Lung (tissue), 12 donors: Measurements from ENCODE around the gene PTPRG. TPM values are rescaled to one million over a fixed set of nuclear protein-coding genes. Genes with fewer than 3 reads are reported as not detected.

Experiments used
- ATAC-seq: fragments of 200-7000 bp; cut with Tn5 transposase; one replicate; pipeline ENCODE4 v1.9.1; 2020; ENCODE audit warnings: moderate number of reproducible peaks; ENCODE audit not compliant: insufficient read depth, low FRiP score
- DNase-seq, 3 donors: peaks; one replicate each; pipeline ENCODE4 v3.0.0-alpha.2; 2013 to 2017
- H3K27ac ChIP-seq, 2 donors: one replicate each; pipeline ENCODE4 v1.5.1; 2013; ENCODE audit warnings: mild to moderate bottlenecking in 2 of 2, moderate library complexity in 2 of 2, control low read depth in 1 of 2, inconsistent platforms in 1 of 2, low read depth in 1 of 2, low read length in 1 of 2
- H3K27me3 ChIP-seq, 3 donors: one replicate each; pipeline ENCODE4 v1.5.1; 2013; ENCODE audit warnings: low read length in 2 of 3; ENCODE audit not compliant: control insufficient read depth in 3 of 3, insufficient read depth in 3 of 3
- H3K36me3 ChIP-seq, 4 donors: one replicate each; pipeline ENCODE4 v1.5.1; 2013; ENCODE audit warnings: low read length in 4 of 4, mild to moderate bottlenecking in 1 of 4, moderate library complexity in 1 of 4; ENCODE audit not compliant: control insufficient read depth in 4 of 4, insufficient read depth in 4 of 4
- H3K4me1 ChIP-seq, 5 donors: one replicate each; pipeline ENCODE4 v1.5.1; 2013; ENCODE audit warnings: low read length in 5 of 5, mild to moderate bottlenecking in 2 of 5, moderate library complexity in 1 of 5; ENCODE audit not compliant: control insufficient read depth in 5 of 5, insufficient read depth in 5 of 5
- H3K4me3 ChIP-seq: one replicate; pipeline ENCODE4 v1.5.1; 2013; ENCODE audit warnings: mild to moderate bottlenecking, control low read depth, moderate library complexity
- H3K9ac ChIP-seq, 2 donors: one replicate each; pipeline ENCODE4 v1.5.1; 2013; ENCODE audit warnings: low read length in 2 of 2, control low read depth in 1 of 2; ENCODE audit not compliant: insufficient read depth in 1 of 2
- H3K9me3 ChIP-seq, 4 donors: one replicate each; pipeline ENCODE4 v1.5.1; 2013; ENCODE audit warnings: low read length in 3 of 4, mild to moderate bottlenecking in 1 of 4, moderate library complexity in 1 of 4; ENCODE audit not compliant: control insufficient read depth in 4 of 4, insufficient read depth in 3 of 4
- WGBS, 2 donors: extraction: QIAGEN DNeasy Blood & Tissue Kit; methylation state at CpG; one replicate each; pipeline ENCODE4 v1.1.7; 2013; 5-methylcytosine and 5-hydroxymethylcytosine counted together
- polyA plus RNA-seq, 2 donors: library from polyadenylated mRNA; stranded (reverse); fragments of 200-250 nt; gene quantifications; one replicate each; pipeline ENCODE4 v1.2.1, GENCODE V29; 2013
- total RNA-seq, 2 donors: library from RNA; depleted of rRNA in 1 of 2; stranded (reverse); fragments of >200 nt in 1 of 2; gene quantifications; one replicate each; pipeline ENCODE4 v1.2.1, GENCODE V29; 2014 to 2021
- TF ChIP-seq, protein P1 (sequence below): IDR thresholded peaks from 2 replicates; pipeline ENCODE4 v1.5.1; 2012; ENCODE audit warnings: mild to moderate bottlenecking; ENCODE audit errors: control extremely low read depth, extremely low read depth
- donor health status: control.
- donor health status: control.
- donor health status: Bipolar disorder and iron deficiency.
- donor health status: healthy.
- donor health status: DM: yes; HTN: yes; CAD: no.

PTPRG gene
- total and polyA plus RNA-seq, 4 donors = 8.5 to 131 (median 75.9) TPM

DNA sequence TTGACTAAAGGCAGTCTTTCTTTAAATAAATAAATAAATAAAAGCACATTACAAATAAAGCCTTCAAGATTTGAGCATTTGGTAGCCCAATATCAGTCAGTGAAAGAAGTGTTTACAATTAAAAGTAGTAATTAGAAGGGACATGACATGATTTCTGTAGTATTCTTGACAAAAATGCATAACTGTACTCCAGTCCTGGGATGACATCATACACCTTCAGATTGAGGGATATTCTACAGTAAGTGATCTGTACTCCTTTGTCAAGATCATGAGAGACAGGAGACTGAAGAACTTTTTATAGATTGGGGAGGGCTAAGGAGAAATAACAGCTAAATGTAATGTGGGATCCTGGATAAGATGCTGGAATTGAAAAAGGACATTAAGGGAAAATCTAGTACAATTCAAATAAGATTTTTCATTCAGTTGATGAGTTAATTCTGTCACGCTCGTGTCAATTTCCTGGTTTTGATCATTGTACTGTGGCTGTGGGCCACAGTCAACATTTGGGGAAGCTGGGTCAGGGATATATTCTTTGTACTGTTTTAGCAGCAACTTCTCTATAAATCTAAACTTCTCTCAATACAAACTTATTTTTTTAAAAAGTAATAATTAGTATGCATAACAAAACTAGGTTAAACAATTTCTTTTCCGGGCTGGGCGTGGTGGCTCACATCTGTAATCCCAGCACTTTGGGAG, 314.8 kb downstream of the PTPRG start:
- no peak for ATAC-seq
- Histone ChIP-seq H3K27ac (no peak overlapping the region), H3K9me3 (no peaks in the 10 kb centered on the region), H3K4me1 (peaks cover 3 to 38% (median 6%) of the 10 kb centered on the region in 5 donors), H3K4me3 (no peak overlapping the region), H3K36me3 (no peaks in the 10 kb centered on the region), H3K27me3 (no peaks in the 10 kb centered on the region), H3K9ac (no peak overlapping the region)
- TF ChIP-seq, protein P1, sequence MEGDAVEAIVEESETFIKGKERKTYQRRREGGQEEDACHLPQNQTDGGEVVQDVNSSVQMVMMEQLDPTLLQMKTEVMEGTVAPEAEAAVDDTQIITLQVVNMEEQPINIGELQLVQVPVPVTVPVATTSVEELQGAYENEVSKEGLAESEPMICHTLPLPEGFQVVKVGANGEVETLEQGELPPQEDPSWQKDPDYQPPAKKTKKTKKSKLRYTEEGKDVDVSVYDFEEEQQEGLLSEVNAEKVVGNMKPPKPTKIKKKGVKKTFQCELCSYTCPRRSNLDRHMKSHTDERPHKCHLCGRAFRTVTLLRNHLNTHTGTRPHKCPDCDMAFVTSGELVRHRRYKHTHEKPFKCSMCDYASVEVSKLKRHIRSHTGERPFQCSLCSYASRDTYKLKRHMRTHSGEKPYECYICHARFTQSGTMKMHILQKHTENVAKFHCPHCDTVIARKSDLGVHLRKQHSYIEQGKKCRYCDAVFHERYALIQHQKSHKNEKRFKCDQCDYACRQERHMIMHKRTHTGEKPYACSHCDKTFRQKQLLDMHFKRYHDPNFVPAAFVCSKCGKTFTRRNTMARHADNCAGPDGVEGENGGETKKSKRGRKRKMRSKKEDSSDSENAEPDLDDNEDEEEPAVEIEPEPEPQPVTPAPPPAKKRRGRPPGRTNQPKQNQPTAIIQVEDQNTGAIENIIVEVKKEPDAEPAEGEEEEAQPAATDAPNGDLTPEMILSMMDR = no peak
- WGBS, 2 donors = 84 to 86% methylated on average over 4 of the region's 4 CpGs
- DNase-seq = no peak

DNA sequence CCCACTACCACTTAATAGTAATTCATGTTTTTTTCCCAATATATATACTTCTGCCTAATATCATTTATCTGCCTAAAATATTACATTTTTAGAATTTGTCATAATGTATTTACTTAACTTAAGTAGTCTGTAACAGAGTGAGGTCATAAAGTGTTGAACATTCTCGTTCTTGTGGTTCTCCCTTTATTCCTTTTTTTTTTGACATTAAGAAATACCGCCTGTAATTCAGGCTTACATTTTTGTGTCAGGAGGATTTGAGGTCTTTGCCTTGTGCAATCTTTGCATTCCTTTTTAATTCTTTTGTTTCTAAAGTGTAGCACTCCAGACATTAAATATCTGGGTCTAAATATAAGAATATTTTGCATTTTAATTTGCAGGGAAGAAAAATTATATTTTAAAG, 315.4 kb downstream of the PTPRG start:
- H3K4me1 ChIP-seq = peaks cover 3 to 38% (median 6%) of the 10 kb centered on the region in 5 donors
- 54 to 67% methylated on average over 2 of the region's 2 CpGs for WGBS, 2 donors
- H3K27ac ChIP-seq = no peak overlapping the region
- ATAC-seq = no peak
- DNase-seq = no peak
- H3K36me3 ChIP-seq = no peaks in the 10 kb centered on the region
- no peak overlapping the region for H3K4me3 ChIP-seq
- TF ChIP-seq, protein P1 = no peak
- H3K27me3 ChIP-seq = no peaks in the 10 kb centered on the region
- no peaks in the 10 kb centered on the region for H3K9me3 ChIP-seq
- H3K9ac ChIP-seq = no peak overlapping the region

DNA sequence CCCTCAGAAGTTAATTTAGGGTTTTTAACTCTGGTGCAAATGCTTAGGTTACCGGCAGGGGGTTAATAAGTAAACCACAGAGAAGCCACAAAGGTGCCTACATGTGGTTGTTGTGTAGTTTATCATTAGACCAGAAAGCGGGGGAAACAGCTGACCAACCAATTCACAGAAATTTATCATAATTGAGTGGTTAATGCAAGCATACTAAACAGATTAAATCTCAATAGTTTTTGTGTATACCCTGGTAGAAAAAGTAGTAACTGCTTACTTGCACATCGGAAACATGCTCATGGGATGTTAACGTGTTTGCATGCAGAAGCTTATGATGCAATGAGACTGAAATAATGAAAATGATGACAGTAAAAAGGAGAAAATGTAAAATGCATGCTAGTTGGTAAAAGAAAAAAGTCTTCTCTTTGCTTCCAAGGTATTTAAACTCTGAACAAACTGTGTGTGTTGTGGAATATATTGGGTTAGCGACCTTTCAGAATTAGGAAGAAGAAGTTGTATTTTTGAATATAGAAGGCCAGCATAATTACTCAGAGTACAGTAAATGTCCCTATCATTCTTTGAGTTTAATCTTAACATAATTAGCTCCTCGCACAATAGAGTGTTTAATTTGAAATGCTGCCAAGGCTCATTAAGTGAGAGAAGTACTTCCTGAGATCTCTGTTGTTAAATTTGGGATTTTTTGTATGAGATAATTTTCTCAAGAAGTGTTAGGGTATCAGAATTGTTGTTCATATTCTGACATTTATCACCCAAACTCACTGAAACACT, 316.2 kb downstream of the PTPRG start:
- Histone ChIP-seq H3K27me3 (no peaks in the 10 kb centered on the region), H3K4me1 (peaks cover 3 to 33% (median 6%) of the 10 kb centered on the region in 5 donors), H3K36me3 (no peaks in the 10 kb centered on the region), H3K9me3 (no peaks in the 10 kb centered on the region), H3K9ac (no peak overlapping the region), H3K4me3 (no peak overlapping the region), H3K27ac (no peak overlapping the region)
- DNase-seq = no peak
- WGBS, 2 donors = 53 to 67% methylated on average over 6 of the region's 6 CpGs
- ATAC-seq = no peak
- TF ChIP-seq, protein P1 = no peak
